ACC112 (cell line): ENCODE data around the gene ADAMTS1.
A peak's percentile ranks its signal among the peaks of the same experiment; 100 is the strongest.

ENCODE experiments used
- H2AFZ ChIP-seq: fragments of 200-600 bp; sonication (generic); one replicate; pipeline ENCODE4 v1.6.0; 2017; ENCODE audit warnings: antibody characterized with exemption, low read length; ENCODE audit not compliant: unreplicated experiment
- H3K27ac ChIP-seq: fragments of 200-600 bp; sonication (generic); 2 replicates; pipeline ENCODE4 v1.5.1; 2014; ENCODE audit warnings: low read depth, mild to moderate bottlenecking, antibody characterized with exemption, low read length, moderate library complexity
- H3K27me3 ChIP-seq: fragments of 200-600 bp; sonication (generic); 2 replicates; pipeline ENCODE4 v1.6.1; 2014; ENCODE audit warnings: mild to moderate bottlenecking, antibody characterized with exemption, low read length, moderate library complexity, mixed read lengths; ENCODE audit not compliant: insufficient read depth
- H3K36me3 ChIP-seq: fragments of 200-600 bp; sonication (generic); 2 replicates; pipeline ENCODE4 v1.6.1; 2016; ENCODE audit warnings: mild to moderate bottlenecking, antibody characterized with exemption, low read length, moderate library complexity, mixed read lengths; ENCODE audit not compliant: insufficient read depth
- H3K4me1 ChIP-seq: fragments of 200-600 bp; sonication (generic); one replicate; pipeline ENCODE4 v1.6.1; 2016; ENCODE audit warnings: low read length, mixed read lengths; ENCODE audit not compliant: insufficient read depth, unreplicated experiment, control insufficient read depth
- H3K4me3 ChIP-seq: fragments of 200-600 bp; sonication (generic); 2 replicates; pipeline ENCODE4 v1.5.1; 2014; ENCODE audit warnings: mild to moderate bottlenecking, low read depth, low read length
- H3K79me2 ChIP-seq: fragments of 200-600 bp; sonication (generic); one replicate; pipeline ENCODE4 v1.6.0; 2016; ENCODE audit warnings: low read length; ENCODE audit not compliant: control insufficient read depth, unreplicated experiment, insufficient read depth

The ADAMTS1 gene

DNA sequence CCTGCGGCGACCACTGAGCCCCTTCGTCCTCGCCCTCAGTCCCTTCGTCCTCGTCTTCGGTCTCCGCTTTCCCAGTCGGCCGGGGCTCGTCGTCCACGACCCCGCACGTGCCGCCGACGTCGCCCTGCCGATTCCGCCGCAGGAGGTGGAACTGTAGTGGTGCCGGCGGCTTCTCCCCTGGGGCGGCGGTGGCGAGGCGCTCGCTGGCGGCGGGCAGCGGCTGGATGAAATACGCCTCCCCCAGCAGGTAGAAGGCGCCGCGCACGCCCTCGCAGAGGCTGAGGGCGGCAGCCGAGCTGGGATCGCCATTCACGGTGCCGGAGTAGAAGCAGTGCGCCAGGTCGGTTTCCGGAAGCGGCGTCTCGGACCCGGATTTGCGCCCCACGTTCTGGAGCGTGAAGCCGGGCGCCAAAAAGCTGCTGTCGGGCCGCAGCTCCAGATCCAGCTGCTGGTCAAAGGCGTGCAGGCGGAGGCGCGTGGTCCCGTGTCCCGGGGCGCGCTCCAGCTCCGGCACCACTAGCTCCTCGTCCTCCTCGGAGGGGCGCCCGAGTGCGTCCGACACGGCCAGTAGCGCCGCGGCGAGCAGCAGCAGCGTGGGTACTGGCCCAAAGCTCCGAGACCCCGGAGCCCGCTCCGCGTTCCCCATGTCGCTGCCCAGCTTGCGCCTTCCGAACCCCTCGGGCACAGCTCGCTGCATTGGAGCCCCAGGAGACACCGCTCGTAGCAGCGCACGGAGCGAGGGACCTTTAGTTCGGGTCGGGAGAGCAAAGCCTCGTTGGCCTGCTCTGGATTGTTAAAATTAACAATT is 747 bp downstream of the ADAMTS1 start:
- Histone ChIP-seq H3K27ac (peak overlapping the region; percentile 93), H3K79me2 (peaks cover 33% of the 10 kb centered on the region), H2AFZ (no peak overlapping the region), H3K4me3 (peak overlapping the region; percentile 80), H3K4me1 (peaks cover 27% of the 10 kb centered on the region), H3K36me3 (peaks cover 25% of the 10 kb centered on the region), H3K27me3 (no peaks in the 10 kb centered on the region)

DNA sequence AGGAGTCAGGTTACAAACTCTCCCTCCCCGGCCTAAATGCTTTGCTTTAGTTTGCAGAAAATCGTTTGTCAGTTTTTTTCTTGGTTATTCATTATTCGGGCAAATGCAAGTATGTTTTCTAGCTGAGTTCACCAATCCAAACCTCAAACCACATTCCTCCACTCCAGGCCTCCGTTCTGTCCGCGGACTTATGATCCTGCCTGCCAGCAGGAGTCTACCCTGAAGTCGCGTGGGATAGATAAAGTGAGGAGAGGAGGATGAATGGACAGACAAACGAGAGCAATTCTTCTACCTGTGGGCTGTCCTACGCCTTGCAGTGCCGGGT is 1.3 kb downstream of the ADAMTS1 start:
- Histone ChIP-seq H3K4me3 (peak overlapping the region; percentile 80), H3K36me3 (peaks cover 31% of the 10 kb centered on the region), H3K27me3 (no peaks in the 10 kb centered on the region), H2AFZ (no peak overlapping the region), H3K27ac (peak overlapping the region; percentile 93), H3K79me2 (peaks cover 33% of the 10 kb centered on the region), H3K4me1 (peaks cover 31% of the 10 kb centered on the region)

DNA sequence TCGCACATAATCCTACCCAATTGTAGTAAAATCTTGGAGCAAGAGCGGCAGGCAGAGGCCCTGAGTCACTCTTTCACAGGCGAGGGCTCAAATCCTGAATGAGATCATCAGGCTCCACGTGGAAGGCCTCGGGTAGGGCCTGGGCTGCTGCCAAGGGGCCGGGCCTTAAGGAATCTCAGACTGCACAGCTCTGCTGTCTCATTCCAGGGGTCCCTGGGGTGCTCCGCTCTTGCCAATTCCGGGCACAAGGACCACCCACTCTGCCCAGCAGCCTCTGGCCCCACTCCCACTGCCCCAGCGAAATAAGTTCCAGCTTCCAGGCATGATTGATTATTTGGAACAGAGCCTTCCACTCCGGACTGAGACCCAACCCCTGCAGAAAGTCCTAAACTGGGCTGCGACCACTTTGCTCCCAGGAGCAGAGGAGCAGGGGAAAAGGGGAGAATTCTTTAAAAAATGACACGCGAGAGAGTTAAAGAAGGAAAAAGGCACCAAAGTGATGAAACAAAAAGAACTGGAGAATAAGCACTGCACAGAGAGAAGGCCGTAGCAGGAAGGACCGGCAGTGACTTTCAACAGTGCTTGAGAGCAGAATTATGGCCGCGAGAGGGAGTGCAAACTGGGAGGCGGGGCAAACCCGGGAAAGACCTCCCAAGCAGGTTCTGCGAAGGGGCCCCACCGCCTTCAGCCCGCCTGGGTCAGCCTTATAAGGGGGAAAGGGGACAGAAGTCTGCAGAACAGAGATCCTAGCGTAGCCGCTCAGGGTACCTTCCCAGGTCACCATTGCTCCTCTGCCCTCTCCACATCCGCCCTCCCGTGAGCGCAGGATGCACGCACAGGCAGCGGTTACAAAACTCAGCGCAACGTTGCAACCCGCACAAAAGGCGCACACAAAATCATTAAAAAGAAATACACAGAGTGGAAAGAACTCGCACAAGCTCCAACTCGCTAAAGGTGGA is 2.0 kb downstream of the ADAMTS1 start:
- peak overlapping the region; percentile 93 for H3K27ac ChIP-seq
- H2AFZ ChIP-seq = no peak overlapping the region
- peaks cover 37% of the 10 kb centered on the region for H3K36me3 ChIP-seq
- peaks cover 33% of the 10 kb centered on the region for H3K79me2 ChIP-seq
- H3K4me1 ChIP-seq = peaks cover 36% of the 10 kb centered on the region
- no peaks in the 10 kb centered on the region for H3K27me3 ChIP-seq
- peak overlapping the region; percentile 80 for H3K4me3 ChIP-seq

GRCh38 chr21:26842300-26842699 is 2.9 kb downstream of the ADAMTS1 start:
- no peak overlapping the region for H2AFZ ChIP-seq
- H3K27ac ChIP-seq = peak overlapping the region; percentile 93
- H3K36me3 ChIP-seq = peaks cover 47% of the 10 kb centered on the region
- H3K4me1 ChIP-seq = peaks cover 44% of the 10 kb centered on the region
- H3K27me3 ChIP-seq = no peaks in the 10 kb centered on the region
- H3K4me3 ChIP-seq = peak overlapping the region; percentile 80
- H3K79me2 ChIP-seq = peaks cover 33% of the 10 kb centered on the region

- Histone ChIP-seq H3K79me2 (peaks cover 33% of the 10 kb centered on the region), H3K27me3 (no peaks in the 10 kb centered on the region), H3K27ac (peak overlapping the region; percentile 93), H3K4me3 (peak overlapping the region; percentile 59), H3K4me1 (peaks cover 52% of the 10 kb centered on the region), H2AFZ (no peak overlapping the region), H3K36me3 (peaks cover 54% of the 10 kb centered on the region)
These were observed 4.3 kb downstream of the ADAMTS1 start for GRCh38 chr21:26840912-26841311.

- peaks cover 33% of the 10 kb centered on the region for H3K79me2 ChIP-seq
- H2AFZ ChIP-seq = no peak overlapping the region
- H3K4me3 ChIP-seq = peak overlapping the region; percentile 59
- peaks cover 59% of the 10 kb centered on the region for H3K4me1 ChIP-seq
- H3K27ac ChIP-seq = peak overlapping the region; percentile 93
- no peaks in the 10 kb centered on the region for H3K27me3 ChIP-seq
- H3K36me3 ChIP-seq = peaks cover 54% of the 10 kb centered on the region
These were observed 5.0 kb downstream of the ADAMTS1 start for GRCh38 chr21:26840201-26840600.

GRCh38 chr21:26837539-26837938 is 7.7 kb downstream of the ADAMTS1 start:
- H3K27ac ChIP-seq = peak overlapping the region; percentile 84; the same call in 1 of the 2 replicates
- H3K36me3 ChIP-seq = peaks cover 52% of the 10 kb centered on the region

GRCh38 chr21:26836528-26836927 is 8.7 kb downstream of the ADAMTS1 start:
- Histone ChIP-seq H3K4me3 (peak overlapping the region; percentile 1; the same call in 1 of the 2 replicates), H3K36me3 (peaks cover 42% of the 10 kb centered on the region), H2AFZ (no peak overlapping the region), H3K4me1 (peaks cover 59% of the 10 kb centered on the region), H3K79me2 (no peaks in the 10 kb centered on the region), H3K27ac (peak overlapping the region; percentile 84), H3K27me3 (no peaks in the 10 kb centered on the region)

More at GRCh38 chr21:26837539-26837938, 7.7 kb downstream of the ADAMTS1 start:
- Histone ChIP-seq H3K4me3 (peak overlapping the region; percentile 11; the same call in 1 of the 2 replicates), H3K79me2 (peaks cover 10% of the 10 kb centered on the region), H3K4me1 (peaks cover 67% of the 10 kb centered on the region), H2AFZ (no peak overlapping the region), H3K27me3 (no peaks in the 10 kb centered on the region)

GRCh38 chr21:26835714-26836265 is 9.4 kb downstream of the ADAMTS1 start:
- no peaks in the 10 kb centered on the region for H3K27me3 ChIP-seq
- H3K79me2 ChIP-seq = no peaks in the 10 kb centered on the region
- H2AFZ ChIP-seq = no peak overlapping the region
- H3K27ac ChIP-seq = peak overlapping the region; percentile 84
- peaks cover 57% of the 10 kb centered on the region for H3K4me1 ChIP-seq
- 0 out of 2 replicates have a peak overlapping the region, but pooled peaks have one; percentile 39 for H3K4me3 ChIP-seq
- H3K36me3 ChIP-seq = peaks cover 41% of the 10 kb centered on the region

DNA sequence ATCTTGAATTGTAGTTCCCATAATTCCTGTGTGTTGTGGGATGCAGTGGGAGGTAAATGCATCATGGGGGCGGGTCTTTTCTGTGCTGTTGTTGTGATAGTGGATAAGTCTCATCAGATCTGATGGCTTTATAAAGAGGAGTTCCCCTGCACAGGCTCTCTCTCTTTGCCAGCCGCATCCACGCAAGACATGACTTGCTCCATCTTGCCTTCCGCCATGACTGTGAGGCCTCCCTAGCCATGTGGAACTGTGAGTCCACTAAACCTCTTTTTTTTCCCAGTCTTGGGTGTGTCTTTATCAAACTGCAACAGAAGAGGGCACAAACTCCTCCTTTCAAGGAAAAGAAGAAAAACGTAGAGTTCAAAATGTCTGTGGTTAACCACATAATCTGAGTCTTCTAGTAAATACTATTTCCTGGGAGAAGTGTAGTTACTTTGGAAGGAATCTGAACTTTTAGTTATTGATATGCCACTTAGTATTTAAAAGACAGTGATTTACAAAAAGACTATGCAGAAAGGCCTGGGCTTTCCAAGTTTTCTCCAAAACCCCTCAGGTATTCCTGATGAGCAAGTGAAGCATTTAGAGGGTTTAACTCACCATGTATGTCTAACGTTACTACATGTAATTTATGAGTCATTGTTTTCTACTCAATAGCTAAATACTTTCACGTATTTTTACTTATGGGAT is 10.0 kb downstream of the ADAMTS1 start:
- peak overlapping the region; percentile 84 for H3K27ac ChIP-seq
- no peak overlapping the region for H3K4me3 ChIP-seq
- no peaks in the 10 kb centered on the region for H3K79me2 ChIP-seq
- H3K4me1 ChIP-seq = peaks cover 51% of the 10 kb centered on the region
- H3K36me3 ChIP-seq = peaks cover 35% of the 10 kb centered on the region
- no peak overlapping the region for H2AFZ ChIP-seq
- H3K27me3 ChIP-seq = no peaks in the 10 kb centered on the region
